ENCODE measurements around the gene CD47. TPM values are rescaled to one million over a fixed set of nuclear protein-coding genes. Genes with fewer than 3 reads are reported as not detected.

Gene CD47
- total RNA-seq, 1 experiment from 2014 or later, result 16.3 TPM

DNA sequence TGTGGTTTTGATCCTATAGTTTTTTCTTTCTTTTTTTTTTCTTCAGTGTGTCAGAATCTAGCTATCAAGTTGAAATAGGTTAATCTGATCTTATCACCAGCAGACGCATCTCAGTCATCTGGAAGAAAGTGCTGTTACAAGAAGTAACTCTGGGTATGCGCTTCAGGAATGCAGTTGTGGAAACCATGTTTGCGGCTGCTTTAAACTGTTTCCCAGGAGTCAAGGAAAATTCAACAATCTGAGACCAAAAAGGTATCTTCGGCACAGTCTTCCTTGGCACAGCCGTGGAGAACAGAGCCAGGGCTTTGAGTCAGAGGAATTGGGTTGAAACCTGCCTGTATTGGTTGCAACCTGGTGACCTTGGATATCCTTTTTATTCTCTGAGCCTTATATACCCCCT, 59.9 kb downstream of the CD47 start:
- ATAC-seq, result no peak

DNA sequence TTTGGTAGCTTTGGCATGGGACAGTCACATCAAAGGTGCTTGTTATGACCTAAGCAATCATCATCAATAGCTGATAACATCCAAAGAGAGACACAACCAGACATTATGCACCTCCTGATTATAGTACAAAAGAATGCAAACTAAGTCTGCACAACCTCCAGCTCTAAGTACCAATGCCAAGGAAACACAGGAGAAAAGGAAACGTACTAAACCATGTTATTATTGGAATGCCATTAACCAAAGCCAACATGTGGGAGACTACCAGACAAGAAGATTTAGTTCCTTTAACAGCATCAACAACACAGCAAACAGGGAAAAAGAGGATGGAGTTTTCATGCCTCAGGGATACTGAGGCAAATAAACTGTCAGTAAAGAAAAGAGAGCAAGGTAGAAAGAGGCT, 61.4 kb downstream of the CD47 start:
- ATAC-seq, result no peak
- POLR2A ChIA-PET, result no interaction called here
- TF ChIP-seq, protein P1, sequence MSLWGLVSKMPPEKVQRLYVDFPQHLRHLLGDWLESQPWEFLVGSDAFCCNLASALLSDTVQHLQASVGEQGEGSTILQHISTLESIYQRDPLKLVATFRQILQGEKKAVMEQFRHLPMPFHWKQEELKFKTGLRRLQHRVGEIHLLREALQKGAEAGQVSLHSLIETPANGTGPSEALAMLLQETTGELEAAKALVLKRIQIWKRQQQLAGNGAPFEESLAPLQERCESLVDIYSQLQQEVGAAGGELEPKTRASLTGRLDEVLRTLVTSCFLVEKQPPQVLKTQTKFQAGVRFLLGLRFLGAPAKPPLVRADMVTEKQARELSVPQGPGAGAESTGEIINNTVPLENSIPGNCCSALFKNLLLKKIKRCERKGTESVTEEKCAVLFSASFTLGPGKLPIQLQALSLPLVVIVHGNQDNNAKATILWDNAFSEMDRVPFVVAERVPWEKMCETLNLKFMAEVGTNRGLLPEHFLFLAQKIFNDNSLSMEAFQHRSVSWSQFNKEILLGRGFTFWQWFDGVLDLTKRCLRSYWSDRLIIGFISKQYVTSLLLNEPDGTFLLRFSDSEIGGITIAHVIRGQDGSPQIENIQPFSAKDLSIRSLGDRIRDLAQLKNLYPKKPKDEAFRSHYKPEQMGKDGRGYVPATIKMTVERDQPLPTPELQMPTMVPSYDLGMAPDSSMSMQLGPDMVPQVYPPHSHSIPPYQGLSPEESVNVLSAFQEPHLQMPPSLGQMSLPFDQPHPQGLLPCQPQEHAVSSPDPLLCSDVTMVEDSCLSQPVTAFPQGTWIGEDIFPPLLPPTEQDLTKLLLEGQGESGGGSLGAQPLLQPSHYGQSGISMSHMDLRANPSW (CRISPR knock-in tag; conservative IDR thresholded peaks at IDR 0.05; ENCODE audit: low read depth), result no peak
- no peak for TF ChIP-seq GABPB1 (CRISPR knock-in tag; IDR thresholded peaks at IDR 0.05)
- no peak for TF ChIP-seq SP1 (CRISPR knock-in tag; conservative IDR thresholded peaks at IDR 0.05)
- TF ChIP-seq, protein P2, sequence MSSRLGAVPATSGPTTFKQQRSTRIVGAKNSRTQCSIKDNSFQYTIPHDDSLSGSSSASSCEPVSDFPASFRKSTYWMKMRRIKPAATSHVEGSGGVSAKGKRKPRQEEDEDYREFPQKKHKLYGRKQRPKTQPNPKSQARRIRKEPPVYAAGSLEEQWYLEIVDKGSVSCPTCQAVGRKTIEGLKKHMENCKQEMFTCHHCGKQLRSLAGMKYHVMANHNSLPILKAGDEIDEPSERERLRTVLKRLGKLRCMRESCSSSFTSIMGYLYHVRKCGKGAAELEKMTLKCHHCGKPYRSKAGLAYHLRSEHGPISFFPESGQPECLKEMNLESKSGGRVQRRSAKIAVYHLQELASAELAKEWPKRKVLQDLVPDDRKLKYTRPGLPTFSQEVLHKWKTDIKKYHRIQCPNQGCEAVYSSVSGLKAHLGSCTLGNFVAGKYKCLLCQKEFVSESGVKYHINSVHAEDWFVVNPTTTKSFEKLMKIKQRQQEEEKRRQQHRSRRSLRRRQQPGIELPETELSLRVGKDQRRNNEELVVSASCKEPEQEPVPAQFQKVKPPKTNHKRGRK (CRISPR knock-in tag; IDR thresholded peaks at IDR 0.05; ENCODE audit: borderline replicate concordance), result no peak
- TF ChIP-seq, protein P3, sequence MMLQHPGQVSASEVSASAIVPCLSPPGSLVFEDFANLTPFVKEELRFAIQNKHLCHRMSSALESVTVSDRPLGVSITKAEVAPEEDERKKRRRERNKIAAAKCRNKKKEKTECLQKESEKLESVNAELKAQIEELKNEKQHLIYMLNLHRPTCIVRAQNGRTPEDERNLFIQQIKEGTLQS (CRISPR knock-in tag; conservative IDR thresholded peaks at IDR 0.05), result no peak
- TF ChIP-seq, protein P4, sequence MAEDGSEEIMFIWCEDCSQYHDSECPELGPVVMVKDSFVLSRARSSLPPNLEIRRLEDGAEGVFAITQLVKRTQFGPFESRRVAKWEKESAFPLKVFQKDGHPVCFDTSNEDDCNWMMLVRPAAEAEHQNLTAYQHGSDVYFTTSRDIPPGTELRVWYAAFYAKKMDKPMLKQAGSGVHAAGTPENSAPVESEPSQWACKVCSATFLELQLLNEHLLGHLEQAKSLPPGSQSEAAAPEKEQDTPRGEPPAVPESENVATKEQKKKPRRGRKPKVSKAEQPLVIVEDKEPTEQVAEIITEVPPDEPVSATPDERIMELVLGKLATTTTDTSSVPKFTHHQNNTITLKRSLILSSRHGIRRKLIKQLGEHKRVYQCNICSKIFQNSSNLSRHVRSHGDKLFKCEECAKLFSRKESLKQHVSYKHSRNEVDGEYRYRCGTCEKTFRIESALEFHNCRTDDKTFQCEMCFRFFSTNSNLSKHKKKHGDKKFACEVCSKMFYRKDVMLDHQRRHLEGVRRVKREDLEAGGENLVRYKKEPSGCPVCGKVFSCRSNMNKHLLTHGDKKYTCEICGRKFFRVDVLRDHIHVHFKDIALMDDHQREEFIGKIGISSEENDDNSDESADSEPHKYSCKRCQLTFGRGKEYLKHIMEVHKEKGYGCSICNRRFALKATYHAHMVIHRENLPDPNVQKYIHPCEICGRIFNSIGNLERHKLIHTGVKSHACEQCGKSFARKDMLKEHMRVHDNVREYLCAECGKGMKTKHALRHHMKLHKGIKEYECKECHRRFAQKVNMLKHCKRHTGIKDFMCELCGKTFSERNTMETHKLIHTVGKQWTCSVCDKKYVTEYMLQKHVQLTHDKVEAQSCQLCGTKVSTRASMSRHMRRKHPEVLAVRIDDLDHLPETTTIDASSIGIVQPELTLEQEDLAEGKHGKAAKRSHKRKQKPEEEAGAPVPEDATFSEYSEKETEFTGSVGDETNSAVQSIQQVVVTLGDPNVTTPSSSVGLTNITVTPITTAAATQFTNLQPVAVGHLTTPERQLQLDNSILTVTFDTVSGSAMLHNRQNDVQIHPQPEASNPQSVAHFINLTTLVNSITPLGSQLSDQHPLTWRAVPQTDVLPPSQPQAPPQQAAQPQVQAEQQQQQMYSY (CRISPR knock-in tag; IDR thresholded peaks at IDR 0.05), result no peak
- no peak for TF ChIP-seq CREB1 (CRISPR knock-in tag; IDR thresholded peaks at IDR 0.05)
- no peak for TF ChIP-seq JUN (CRISPR knock-in tag; IDR thresholded peaks at IDR 0.05)
- TF ChIP-seq, protein P5, sequence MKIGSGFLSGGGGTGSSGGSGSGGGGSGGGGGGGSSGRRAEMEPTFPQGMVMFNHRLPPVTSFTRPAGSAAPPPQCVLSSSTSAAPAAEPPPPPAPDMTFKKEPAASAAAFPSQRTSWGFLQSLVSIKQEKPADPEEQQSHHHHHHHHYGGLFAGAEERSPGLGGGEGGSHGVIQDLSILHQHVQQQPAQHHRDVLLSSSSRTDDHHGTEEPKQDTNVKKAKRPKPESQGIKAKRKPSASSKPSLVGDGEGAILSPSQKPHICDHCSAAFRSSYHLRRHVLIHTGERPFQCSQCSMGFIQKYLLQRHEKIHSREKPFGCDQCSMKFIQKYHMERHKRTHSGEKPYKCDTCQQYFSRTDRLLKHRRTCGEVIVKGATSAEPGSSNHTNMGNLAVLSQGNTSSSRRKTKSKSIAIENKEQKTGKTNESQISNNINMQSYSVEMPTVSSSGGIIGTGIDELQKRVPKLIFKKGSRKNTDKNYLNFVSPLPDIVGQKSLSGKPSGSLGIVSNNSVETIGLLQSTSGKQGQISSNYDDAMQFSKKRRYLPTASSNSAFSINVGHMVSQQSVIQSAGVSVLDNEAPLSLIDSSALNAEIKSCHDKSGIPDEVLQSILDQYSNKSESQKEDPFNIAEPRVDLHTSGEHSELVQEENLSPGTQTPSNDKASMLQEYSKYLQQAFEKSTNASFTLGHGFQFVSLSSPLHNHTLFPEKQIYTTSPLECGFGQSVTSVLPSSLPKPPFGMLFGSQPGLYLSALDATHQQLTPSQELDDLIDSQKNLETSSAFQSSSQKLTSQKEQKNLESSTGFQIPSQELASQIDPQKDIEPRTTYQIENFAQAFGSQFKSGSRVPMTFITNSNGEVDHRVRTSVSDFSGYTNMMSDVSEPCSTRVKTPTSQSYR (CRISPR knock-in tag; IDR thresholded peaks at IDR 0.05), result no peak
- CTCF ChIA-PET, result no interaction called here
- Mint-ChIP-seq H3K27ac (no peak overlapping the region), H3K4me3 (no peak overlapping the region), H3K4me1 (peaks cover 5% of the 10 kb centered on the region), H3K36me3 (peaks cover 10% of the 10 kb centered on the region; the same call in 1 of the 2 replicates), H3K9me3 (peaks cover 9% of the 10 kb centered on the region), H3K27me3 (ENCODE audit: low read depth) (no peaks in the 10 kb centered on the region)
- no peak for DNase-seq (ENCODE audit: low spot score)

More for the DNA sequence above, 59.9 kb downstream of the CD47 start:
- H3K9me3 Mint-ChIP-seq, result peaks cover 9% of the 10 kb centered on the region
- ChIA-PET CTCF (interaction anchor here (0.6 kb wide), 1 partner anchor 287 kb away, joined by 4 read pairs; no protein-coding TSS in a partner anchor), POLR2A (no interaction called here)
- no peak for TF ChIP-seq SOX15 (CRISPR knock-in tag; IDR thresholded peaks at IDR 0.05)
- no peak for TF ChIP-seq FOXJ3 (CRISPR knock-in tag; IDR thresholded peaks at IDR 0.05; ENCODE audit: borderline replicate concordance)
- TF ChIP-seq, protein P6, sequence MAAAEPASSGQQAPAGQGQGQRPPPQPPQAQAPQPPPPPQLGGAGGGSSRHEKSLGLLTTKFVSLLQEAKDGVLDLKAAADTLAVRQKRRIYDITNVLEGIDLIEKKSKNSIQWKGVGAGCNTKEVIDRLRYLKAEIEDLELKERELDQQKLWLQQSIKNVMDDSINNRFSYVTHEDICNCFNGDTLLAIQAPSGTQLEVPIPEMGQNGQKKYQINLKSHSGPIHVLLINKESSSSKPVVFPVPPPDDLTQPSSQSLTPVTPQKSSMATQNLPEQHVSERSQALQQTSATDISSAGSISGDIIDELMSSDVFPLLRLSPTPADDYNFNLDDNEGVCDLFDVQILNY (CRISPR knock-in tag; IDR thresholded peaks at IDR 0.05), result no peak
- no peak for TF ChIP-seq TEAD4 (CRISPR knock-in tag; IDR thresholded peaks at IDR 0.05)
- no peak for TF ChIP-seq PRRX2 (CRISPR knock-in tag; IDR thresholded peaks at IDR 0.05)
- no peak for TF ChIP-seq NFATC4 (CRISPR knock-in tag; IDR thresholded peaks at IDR 0.05)
- no peak for TF ChIP-seq ZNF232 (CRISPR knock-in tag; IDR thresholded peaks at IDR 0.05)
- TF ChIP-seq SMAD4 (CRISPR knock-in tag; IDR thresholded peaks at IDR 0.05), result no peak
- TF ChIP-seq TP53 (CRISPR knock-in tag; IDR thresholded peaks at IDR 0.05), result no peak
- TF ChIP-seq RORB (CRISPR knock-in tag; IDR thresholded peaks at IDR 0.05), result no peak
- H3K4me3 Mint-ChIP-seq, result no peak overlapping the region
- H3K27me3 Mint-ChIP-seq (ENCODE audit: low read depth), result no peaks in the 10 kb centered on the region
- H3K36me3 Mint-ChIP-seq, result peaks cover 10% of the 10 kb centered on the region; the same call in 1 of the 2 replicates
- H3K27ac Mint-ChIP-seq, result no peak overlapping the region
- no peak for DNase-seq (ENCODE audit: low spot score)
- H3K4me1 Mint-ChIP-seq, result peaks cover 11% of the 10 kb centered on the region
